Mononuclear cell (primary cell): ENCODE data around the gene S100A14. TPM values are rescaled to one million over a fixed set of nuclear protein-coding genes. Genes with fewer than 3 reads are reported as not detected.

Source experiments
- H3K27me3 ChIP-seq: 2 replicates; pipeline ENCODE4 v1.6.0; 2011; ENCODE audit warnings: low read length, control low read depth; ENCODE audit not compliant: insufficient read depth
- H3K4me1 ChIP-seq: 2 replicates; pipeline ENCODE4 v1.5.1; 2011; ENCODE audit warnings: mild to moderate bottlenecking, low read length, control low read depth; ENCODE audit not compliant: insufficient read depth
- H3K4me3 ChIP-seq: 2 replicates; pipeline ENCODE4 v1.5.1; 2011; ENCODE audit warnings: mild to moderate bottlenecking, low read length, moderate library complexity
- H3K9me3 ChIP-seq: 2 replicates; pipeline ENCODE4 v1.5.1; 2011; ENCODE audit warnings: low read depth, mild to moderate bottlenecking, control low read depth, low read length
- total RNA-seq: library from RNA; depleted of rRNA; stranded (reverse); fragments of >200 nt; gene quantifications from one replicate; pipeline ENCODE4 v1.2.3, GENCODE V29; 2012

Gene S100A14
- total RNA-seq, 1 donor, result not detected

DNA sequence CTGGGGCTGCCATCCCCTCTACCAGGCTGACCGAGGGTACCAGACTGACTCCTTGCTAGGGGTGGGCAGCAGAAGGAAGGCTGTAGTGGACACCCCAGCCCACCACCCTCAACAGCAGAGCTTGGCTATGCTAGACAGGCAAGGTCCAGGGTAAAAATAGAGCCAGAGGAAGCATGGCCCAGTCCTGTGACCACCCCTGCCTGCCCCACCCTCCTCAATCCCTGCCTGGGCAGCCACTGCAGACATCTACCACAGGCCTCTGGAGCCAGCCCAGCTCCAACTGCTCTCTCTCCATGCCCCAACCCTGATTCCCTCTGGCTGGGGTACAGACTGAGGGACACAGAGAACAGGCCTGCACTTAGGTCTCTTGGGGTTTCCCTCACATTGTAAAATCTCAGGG, 13.8 kb upstream of the S100A14 start:
- H3K27me3 ChIP-seq, result no peaks in the 10 kb centered on the region
- no peak overlapping the region for H3K4me3 ChIP-seq
- no peaks in the 10 kb centered on the region for H3K9me3 ChIP-seq
- H3K4me1 ChIP-seq, result peaks cover 17% of the 10 kb centered on the region

DNA sequence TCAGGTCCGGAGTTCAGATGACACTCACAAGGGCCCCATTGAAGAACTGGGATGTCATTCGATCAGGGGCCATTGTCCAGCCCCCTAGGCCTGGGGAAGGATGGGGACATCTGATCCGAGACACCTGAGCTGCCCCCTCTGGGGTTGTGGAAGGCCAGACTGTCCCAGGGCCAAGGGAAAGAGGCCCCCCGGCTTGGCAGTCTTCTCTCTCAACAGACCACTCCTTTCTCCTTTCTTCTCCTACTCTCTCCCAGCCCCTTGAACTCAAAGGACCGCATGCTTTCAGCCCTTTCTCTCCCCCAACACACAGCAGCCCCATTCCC, 13.2 kb upstream of the S100A14 start:
- H3K9me3 ChIP-seq, result no peaks in the 10 kb centered on the region
- peaks cover 17% of the 10 kb centered on the region for H3K4me1 ChIP-seq
- H3K4me3 ChIP-seq, result no peak overlapping the region
- no peaks in the 10 kb centered on the region for H3K27me3 ChIP-seq

DNA sequence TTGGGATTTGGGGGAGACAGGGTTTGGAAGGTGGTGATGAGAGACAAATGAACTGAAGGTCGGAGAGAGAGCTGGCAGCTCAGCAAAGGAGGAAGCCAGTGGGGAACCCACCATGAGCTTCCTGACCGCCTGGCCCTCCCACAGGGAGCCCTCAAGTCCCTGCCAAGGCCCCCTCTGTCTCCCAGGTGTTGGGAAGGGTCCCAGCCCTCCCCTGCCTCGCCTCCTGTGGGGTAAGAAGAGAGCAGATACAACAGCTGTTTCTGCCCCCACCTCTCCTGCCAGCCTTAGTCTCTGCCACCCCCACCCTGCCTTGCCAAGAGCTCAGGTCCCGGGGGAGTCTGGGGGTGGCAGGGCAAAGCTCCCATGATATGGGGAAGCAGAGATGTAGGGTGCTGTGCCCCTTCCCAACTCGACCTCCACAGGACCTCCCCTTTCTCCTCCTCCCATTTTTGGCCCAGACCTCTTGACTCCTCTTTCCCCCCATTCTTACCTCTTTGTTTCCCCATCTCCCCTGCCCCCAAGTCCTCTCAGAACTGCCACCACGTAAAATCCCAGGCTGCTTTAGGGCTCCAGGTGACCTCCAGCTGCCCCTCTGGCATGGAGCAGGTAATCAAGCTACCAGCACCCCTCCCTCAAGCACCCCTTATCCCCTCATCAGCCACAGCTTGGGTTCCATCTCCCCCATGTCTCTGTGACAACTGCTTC, 12.7 kb upstream of the S100A14 start:
- Histone ChIP-seq H3K4me1 (peaks cover 22% of the 10 kb centered on the region), H3K4me3 (no peak overlapping the region), H3K27me3 (no peaks in the 10 kb centered on the region), H3K9me3 (no peaks in the 10 kb centered on the region)

DNA sequence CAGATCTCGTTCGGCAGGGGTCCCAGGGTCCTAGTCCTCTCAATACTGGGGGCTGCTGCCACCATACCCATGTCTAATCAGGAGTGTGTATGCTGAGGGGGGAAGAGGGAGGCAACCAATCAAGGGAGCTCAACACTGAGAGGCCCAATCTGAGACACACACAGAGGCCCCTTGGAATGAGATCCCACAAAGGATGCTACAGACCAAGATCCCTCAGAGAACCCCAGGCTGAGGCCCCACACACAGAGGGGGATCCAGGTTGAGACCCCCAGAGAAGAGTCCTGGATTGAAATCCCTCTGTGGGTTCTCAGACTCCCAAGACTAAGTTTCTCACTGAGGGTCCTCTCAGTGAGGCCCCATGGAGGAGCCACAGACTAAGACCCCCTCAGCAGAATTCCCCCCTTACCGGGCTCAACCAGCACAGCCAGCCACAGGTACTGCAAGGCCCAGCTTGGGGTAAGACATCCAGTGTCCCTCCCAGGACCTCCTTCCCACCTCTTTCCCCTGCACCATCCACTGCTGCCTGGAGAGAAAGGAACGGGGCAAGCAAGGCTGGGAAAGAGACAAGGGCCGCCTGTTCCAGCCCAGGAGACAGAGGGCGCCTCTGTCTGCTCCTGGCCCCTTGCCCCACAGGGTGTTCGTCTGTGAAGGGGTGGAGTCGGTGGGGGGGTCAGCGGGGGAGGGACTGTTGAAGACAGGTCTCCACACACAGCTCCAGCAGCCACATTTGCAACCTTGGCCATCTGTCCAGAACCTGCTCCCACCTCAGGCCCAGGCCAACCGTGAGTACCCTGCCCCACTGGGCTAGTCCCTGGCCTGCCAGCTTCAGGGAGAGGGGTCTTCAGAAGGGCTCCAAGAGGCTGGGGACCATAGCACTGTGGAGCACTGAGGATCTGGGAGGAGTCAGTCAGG, 11.8 kb upstream of the S100A14 start, which contains the start of gene S100A1:
Gene S100A1, plus strand, starts transcription at position 720 of the 912 bp plus-strand sequence. CDS start 2,088 bp downstream, outside the sequence.
- Histone ChIP-seq H3K9me3 (no peaks in the 10 kb centered on the region), H3K4me1 (peaks cover 23% of the 10 kb centered on the region), H3K4me3 (no peak within 1 kb of the TSS), H3K27me3 (no peaks in the 10 kb centered on the region)

DNA sequence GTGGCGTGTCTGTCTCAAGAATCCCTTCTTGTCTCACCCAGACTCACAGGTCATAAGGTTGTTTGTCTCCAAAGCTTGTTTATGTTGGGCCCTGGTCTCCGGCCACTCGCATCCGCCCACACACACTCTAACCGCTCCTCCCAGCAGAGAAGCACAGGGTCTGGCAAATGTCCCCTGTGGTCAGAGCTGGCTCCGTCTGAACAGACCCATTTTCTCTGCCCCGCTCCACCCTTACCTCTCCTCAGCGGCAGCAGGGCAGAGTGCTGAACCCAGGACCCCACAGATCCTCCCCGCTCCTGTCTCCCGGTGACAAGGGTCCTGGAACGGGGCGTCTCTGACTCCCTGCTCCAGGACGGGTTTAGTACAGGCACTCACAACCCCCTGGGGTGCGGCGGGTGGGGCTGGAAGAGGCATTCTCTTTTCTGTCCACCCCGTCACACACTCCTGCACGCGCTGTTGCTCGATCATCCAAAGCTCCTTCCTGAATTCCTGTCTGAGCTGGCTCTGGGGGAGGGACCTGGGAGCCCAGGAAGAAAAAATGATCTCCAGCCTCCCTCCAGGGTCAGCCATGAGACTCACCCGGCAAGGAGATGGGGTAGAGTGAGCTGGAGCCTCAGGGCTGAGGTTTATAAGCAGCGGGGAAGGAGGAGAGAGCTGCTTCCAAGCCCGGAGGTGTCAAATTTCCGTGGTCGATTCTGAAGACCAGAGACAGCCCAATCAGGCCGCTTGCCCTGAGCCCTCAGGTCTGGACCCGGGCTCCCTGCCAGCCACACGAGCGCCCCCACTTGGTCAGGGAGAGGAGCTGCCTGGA, 11.0 kb upstream of the S100A14 start, which contains the start of gene S100A13:
Gene S100A13, minus strand, starts transcription at position 602 of the 811 bp plus-strand sequence. CDS start 1,033 bp downstream, outside the sequence.
- no peaks in the 10 kb centered on the region for H3K9me3 ChIP-seq
- H3K4me3 ChIP-seq, result no peak within 1 kb of the TSS
- H3K4me1 ChIP-seq, result peaks cover 28% of the 10 kb centered on the region
- H3K27me3 ChIP-seq, result no peaks in the 10 kb centered on the region

DNA sequence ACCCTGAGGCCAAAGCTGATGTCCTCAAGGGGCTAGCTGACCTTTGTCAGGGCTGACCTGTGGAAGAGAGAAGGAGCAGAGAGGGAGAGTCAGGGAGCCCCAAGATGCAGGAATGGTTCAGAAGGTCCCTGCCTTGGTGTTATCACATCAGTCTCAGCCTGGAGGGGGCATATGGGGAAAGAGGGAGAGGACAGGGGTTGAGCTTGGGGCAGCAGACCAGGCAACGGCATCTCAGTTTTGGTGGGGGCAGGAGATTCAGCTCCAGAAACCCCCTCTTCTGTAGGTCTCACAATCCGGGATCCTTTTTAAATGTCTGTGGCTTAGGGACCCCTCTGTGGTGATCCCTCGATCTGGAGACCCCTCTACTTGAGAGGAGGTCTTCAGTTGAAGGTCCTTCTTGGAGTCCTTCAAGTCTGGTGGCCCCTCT, 10.4 kb upstream of the S100A14 start:
- H3K27me3 ChIP-seq, result no peaks in the 10 kb centered on the region
- peaks cover 26% of the 10 kb centered on the region for H3K4me1 ChIP-seq
- no peaks in the 10 kb centered on the region for H3K9me3 ChIP-seq
- no peak overlapping the region for H3K4me3 ChIP-seq

DNA sequence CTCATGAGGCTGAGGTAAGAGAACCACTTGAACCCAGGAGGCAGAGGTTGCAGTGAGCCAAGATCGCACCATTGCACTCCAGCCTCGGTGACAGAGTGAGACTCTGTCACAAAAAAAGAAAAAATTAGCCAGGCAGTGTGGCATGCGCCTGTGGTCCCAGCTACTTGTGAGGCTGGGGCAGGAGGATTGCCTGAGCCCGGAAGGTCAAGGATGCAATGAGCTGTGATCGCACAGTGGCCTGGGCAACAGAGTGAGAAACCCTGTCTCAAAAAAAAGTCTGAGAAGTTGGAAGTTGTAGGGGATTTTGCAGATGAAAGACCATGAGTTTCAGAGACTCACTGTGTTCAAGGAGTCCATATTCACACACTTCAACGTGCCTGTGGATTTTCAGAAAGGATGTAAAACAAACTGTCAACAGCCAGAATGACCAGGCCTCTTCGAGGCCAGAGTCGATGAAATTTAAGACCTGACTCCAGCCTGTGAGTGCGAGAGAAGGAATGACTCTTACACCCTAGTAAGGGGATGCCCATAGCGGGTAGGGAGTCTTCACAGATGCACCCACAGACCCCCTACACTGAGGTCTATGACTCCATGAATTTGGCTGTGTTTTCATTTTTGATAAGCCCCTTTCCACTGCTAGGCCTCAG, 9.0 kb upstream of the S100A14 start:
- H3K27me3 ChIP-seq, result no peaks in the 10 kb centered on the region
- H3K4me1 ChIP-seq, result peaks cover 22% of the 10 kb centered on the region
- no peak overlapping the region for H3K4me3 ChIP-seq
- H3K9me3 ChIP-seq, result no peaks in the 10 kb centered on the region

DNA sequence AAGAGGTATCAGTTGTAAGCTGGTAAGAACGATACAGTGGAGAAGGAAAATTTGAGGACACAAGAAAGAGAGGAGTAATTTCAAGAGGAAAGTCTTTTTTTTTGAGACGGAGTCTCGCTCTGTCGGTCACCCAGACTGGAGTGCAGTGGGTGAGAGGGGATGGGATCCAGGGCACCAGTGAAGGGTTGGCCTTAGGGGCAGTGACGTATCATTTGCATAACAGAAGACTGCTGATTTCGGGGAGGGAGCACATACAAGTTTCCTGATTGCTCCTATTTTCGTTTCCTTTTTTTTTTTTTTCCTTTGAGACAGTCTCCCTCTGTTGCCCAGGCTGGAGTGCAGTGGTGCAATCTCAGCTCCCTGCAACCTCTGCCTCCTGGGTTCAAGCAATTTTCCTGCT, 7.0 kb upstream of the S100A14 start:
- Histone ChIP-seq H3K27me3 (no peaks in the 10 kb centered on the region), H3K4me3 (no peak overlapping the region), H3K9me3 (no peaks in the 10 kb centered on the region), H3K4me1 (peaks cover 21% of the 10 kb centered on the region)

DNA sequence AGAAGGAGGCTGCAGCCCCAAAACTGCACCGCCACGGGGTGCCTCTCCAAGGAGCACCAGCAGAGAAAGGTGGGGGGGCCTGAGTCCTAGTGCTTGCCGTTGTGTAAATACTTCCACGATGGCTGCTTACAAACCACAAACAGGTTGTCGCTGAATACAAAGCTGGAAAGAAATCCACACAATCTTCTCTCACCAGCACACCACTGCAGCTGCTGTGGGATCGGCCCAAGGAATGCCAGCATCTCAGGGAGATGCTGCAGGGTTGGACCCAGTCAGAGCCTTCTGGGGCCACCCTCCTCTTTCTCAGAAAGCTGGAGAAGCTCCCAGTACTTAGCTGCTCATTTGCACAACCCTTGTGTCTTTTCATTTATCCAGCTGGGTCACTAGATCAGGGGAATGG, 3.0 kb upstream of the S100A14 start:
- H3K27me3 ChIP-seq, result no peaks in the 10 kb centered on the region
- no peaks in the 10 kb centered on the region for H3K9me3 ChIP-seq
- H3K4me1 ChIP-seq, result peaks cover 35% of the 10 kb centered on the region
- H3K4me3 ChIP-seq, result no peak overlapping the region

DNA sequence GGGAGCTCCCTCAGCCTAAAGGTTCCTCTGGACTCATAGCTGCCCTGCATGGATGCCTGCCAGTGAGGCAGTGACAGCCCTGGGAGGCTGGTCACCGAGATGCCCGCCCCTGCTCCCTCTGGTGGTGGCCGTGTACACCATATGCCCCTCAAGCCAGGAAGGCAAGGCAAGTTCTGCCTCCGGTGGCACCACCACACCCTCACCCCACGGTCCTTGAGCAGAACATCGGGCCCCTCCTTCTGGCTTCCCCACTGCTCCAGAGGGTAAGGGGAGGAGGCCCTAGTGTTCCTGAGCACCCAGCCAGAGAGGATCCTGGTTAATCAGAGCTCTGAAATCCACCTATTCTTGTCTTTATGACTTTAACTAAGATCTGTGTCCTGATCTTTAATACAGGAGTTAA, 1.5 kb upstream of the S100A14 start:
- H3K4me3 ChIP-seq, result no peak overlapping the region
- H3K9me3 ChIP-seq, result no peaks in the 10 kb centered on the region
- H3K27me3 ChIP-seq, result no peaks in the 10 kb centered on the region
- H3K4me1 ChIP-seq, result peaks cover 20% of the 10 kb centered on the region

DNA sequence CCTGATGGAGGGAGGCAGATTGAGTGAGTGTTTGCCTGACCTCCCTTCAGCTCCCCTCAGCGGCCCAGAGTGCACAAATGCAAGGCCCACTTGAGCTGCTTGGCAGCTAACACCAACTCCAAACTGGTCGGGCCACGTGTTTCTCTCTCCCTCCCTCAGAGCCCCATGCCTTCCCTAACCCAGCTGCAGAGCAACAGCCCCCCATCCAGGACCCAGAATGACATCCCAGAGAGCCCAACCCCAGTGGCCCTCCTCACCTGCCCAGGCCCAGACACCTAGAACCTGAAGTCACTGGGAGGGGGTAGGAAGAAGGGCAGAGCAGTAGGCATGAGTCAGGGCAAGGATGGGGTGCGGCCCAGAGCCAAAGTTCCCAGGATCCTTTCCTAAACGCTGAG, 789 bp upstream of the S100A14 start:
- Histone ChIP-seq H3K4me3 (no peak overlapping the region), H3K4me1 (peaks cover 18% of the 10 kb centered on the region), H3K9me3 (no peaks in the 10 kb centered on the region), H3K27me3 (no peaks in the 10 kb centered on the region)

DNA sequence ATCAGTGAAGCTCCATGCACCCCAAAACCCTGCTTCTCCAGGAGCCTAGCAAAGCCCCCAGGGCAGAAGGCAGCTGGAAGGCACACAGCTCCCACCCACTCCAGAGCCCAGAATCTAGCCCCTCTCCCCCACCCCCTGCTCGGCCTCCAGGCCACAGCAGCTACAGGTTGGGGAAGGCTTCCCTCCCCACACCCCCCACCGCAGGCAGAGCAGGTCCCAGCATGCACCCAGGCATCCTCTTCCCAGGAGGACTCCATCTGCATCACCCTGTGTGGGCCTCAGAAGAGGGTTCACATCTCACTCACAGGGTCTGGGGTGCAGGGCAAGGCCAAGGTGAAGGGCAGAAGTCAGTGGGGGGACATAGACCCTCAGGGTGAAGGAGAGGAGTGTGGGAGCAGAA, 719 bp downstream of the S100A14 start:
- H3K4me3 ChIP-seq, result no peak overlapping the region
- H3K9me3 ChIP-seq, result no peaks in the 10 kb centered on the region
- H3K27me3 ChIP-seq, result no peaks in the 10 kb centered on the region

DNA sequence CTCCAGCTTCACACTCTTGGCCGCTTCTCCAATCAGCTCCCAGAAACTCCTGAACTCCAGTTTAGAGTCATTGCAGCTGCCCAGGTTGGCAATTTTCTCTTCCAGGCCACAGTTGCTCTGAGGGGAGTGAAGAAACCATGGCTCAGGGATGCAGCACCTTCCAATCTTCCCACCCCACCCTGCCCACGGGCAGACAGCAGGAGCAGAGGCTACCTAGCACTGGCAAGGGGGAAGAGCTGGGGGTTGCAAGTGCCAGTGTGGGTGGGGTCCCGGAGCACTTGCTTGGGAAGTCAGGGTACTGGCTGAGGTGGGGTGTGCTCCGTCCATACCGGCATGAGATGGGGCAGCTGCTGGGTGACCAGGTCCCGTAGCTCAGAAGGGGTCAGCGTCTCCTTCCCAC, 1.2 kb downstream of the S100A14 start:
- H3K4me3 ChIP-seq, result no peak overlapping the region
- H3K9me3 ChIP-seq, result no peaks in the 10 kb centered on the region

More for the DNA sequence above, 719 bp downstream of the S100A14 start:
- H3K4me1 ChIP-seq, result peaks cover 29% of the 10 kb centered on the region

DNA sequence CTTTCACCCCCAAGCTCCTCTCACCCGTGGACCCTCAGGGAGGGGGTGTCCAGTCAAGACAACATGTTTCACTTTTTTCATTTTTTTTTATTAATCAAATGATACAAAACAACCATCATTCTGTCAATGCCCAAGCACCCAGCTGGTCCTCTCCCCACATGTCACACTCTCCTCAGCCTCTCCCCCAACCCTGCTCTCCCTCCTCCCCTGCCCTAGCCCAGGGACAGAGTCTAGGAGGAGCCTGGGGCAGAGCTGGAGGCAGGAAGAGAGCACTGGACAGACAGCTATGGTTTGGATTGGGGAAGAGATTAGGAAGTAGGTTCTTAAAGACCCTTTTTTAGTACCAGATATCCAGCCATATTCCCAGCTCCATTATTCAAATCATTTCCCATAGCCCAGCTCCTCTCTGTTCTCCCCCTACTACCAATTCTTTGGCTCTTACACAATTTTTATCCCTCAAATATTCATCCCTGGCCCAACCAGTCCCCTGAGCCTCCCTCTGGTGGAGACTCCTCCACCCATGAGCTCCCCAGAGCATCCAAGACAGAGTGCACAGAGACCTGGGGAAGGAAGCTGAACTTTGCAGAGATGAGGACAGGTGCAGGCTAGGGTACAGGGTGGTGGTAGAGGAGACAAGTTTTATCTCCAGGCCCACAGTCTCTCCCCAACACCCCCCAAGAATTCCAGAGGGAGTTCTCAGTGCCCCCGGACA, 1.8 kb downstream of the S100A14 start:
- peaks cover 38% of the 10 kb centered on the region for H3K4me1 ChIP-seq
- no peak overlapping the region for H3K4me3 ChIP-seq
- H3K27me3 ChIP-seq, result no peaks in the 10 kb centered on the region
- no peaks in the 10 kb centered on the region for H3K9me3 ChIP-seq

More for the DNA sequence above, 1.2 kb downstream of the S100A14 start:
- peaks cover 34% of the 10 kb centered on the region for H3K4me1 ChIP-seq
- H3K27me3 ChIP-seq, result no peaks in the 10 kb centered on the region
